Activated naive CD4-positive, alpha-beta T cell treated with anti-CD3 and anti-CD28 coated beads, Interleukin-2, amount 50 U/mL, for 16 hours (primary cell): ENCODE results near the gene OSBPL2.

Experiments
- DNase-seq: peaks from one replicate; pipeline ENCODE4 v3.0.0-alpha.2; 2020

Gene OSBPL2

DNA sequence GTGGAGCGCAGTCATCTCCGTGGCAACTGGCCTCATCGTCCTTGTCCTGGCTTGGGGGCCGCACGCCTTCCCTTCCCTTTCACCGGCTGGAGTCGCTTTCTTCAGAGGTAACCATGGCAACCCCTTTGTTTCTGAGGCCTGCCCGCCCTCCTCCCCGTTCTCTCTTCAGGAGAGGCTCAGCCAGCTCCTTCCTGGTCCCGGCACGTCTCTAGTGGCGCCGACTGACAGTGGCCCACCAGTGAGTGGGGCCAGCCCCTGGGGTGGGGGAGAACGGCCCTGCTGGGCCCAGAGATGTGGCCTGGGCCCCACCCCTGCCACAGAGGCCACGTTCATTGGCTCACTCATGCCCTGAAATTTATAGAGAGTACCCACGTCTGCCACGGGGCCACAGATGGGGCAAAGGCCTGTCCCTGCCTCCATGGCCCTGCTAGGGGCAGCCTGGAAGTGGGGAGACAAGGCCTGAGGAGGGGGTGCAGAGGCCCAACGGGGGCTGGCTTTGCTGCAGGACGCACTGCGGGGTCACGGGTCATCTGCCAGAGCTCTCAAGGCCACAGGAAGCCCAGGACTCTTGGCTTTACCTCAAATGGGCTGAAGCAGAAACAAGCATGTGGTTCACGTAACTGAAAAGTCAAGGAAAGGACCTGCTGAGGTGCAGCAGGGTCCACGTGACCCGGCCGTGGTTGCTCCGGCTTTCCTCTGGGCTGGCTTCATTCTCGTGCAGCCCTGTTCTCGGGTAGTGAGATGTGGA is 1.4 kb upstream of the OSBPL2 start:
- no peak for DNase-seq

DNA sequence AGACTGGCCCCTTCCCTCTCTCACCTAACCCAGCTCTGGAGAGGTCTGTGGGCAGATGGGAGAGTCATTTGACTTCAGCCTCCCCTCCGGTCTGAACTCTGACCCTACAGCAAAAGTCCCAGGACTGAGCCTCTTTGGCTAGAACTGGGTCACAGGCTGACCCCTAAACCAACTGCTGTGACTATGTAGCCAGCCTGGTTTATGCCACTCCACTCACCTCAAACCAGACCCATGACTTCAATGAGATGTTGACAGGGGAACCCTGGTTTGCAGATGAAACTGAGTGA is 864 bp upstream of the OSBPL2 start:
- DNase-seq, result no peak

DNA sequence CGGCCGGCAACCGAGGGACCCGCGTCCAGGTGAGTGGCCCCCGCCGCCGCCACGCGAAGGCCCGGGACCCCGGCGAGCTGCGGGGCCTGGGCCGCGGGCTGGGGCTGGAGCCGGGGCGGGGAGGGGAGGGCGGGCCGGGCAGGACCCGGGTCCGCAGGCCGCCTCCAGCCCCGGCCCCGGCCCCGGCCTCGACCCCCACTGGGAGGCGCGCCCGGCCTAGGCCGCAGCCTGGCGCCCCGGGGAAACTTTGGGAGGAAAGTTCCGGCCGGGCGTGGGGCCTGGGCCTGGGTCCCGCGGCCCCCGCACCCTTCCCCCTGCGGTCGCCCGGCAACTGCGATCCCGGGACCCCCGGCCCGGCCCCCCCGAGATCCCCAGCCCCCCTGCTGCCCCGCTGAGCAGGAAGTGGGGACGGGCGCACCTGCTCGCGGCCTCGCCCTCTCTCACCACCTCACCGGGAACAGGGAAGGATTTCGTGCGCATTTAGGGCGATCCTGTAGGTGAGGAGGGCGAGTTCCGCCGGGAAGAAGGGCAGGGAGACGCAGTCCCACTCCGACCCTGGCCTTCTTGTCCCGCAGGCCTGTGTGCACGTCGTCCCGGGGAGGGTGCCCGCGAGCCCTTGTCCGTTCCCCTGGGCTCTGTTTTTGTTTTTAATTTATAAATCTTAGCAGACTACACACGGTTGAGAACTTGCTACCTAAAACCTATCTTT is 402 bp downstream of the OSBPL2 start:
- DNase-seq, result no peak

DNA sequence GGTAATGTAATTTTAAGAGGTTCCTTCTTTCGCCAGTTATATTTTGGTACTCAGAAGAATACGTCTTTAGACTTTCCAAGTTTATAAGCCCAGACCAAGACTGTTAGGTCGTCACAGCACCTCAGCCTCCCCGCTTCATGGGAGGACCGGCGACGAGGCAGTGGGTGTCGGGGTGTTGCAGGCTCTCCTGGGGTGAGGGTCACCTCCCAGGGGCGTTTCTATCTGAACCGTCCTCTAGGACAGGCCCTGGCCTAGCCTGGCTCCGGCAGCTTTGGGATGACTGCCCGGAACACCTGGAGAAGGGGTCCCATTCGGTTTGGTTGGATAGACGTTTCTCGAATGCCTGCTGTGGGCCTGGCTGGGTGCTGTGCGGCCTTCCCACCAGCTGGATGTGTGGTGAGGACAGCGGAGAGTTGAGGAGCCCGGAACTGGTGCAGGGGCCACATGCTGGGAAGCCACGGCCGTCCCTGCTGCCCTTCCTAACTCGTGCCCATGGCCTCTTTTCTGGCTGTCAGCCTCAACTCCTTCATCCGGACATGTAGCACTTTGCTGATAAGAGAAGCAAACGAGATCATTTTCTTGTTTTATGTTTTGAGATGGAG is 1.1 kb downstream of the OSBPL2 start:
- DNase-seq, result no peak

DNA sequence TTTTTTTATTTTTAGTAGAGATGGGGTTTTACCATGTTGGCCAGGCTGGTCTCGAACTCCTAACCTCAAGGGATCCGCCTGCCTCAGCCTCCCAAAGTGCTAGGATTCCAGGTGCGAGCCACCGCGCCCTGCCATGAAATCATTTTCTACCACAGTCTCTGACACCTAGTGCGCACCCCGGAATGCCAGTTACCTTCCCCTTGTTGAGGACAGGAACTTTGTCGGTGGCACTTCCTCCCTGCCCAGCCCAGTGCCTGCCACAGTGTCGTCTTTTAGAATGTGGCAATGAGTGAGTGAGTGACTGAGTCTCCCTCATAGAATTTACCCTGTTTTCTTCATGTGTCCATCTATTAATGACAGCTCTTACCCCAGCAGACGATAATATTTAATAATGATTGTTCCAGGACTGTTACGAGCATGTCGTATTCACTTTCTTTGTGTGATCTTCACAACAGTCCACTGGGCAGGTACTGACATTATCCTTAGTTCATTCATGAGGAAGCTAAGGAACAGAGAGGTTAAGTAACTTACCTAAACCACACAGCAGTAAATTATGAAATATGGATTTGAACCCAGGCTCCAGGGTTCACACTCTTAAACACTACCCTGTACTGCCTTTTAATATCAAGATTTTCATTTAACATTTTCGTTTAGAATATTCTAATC is 1.8 kb downstream of the OSBPL2 start:
- DNase-seq, result no peak

DNA sequence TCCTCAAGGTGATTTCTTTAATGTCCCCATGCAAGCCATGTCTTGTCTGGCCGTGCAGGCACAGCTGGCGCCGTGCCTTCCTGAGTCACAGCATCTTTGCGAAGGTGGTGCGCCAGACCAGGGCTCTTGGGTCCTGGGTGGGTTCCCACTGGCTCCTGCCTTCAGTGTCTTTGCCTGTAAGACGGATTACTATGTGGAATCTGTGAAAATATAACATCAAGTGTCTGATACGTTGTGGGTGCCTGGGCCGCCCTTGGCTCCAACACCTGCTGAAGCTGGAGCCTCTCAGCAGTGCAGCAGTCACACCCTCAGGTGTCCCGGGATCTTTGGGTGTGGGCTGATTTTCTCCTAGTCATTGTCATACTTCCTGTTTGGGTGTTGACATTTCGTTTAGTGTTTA is 3.2 kb downstream of the OSBPL2 start:
- no peak for DNase-seq

DNA sequence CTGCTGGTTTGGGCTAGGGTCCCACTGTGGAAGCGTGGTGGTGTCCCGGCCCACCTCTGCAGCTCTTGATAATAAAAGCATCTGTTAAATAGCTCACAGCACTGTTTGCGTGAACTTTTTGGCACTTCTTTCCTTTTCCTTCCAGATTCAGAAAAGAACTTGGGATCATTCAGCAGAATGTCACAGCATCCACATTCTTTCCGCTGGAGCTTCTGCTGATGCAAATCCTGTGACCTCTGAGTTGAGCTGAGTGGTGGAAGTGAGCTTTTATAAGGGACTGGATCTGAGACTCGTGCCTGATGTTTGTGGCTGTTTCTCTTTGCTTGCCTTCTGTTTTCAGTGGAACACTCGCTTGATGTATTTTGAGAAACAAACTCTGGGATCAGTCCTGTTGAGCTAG is 3.9 kb downstream of the OSBPL2 start:
- DNase-seq, result no peak

DNA sequence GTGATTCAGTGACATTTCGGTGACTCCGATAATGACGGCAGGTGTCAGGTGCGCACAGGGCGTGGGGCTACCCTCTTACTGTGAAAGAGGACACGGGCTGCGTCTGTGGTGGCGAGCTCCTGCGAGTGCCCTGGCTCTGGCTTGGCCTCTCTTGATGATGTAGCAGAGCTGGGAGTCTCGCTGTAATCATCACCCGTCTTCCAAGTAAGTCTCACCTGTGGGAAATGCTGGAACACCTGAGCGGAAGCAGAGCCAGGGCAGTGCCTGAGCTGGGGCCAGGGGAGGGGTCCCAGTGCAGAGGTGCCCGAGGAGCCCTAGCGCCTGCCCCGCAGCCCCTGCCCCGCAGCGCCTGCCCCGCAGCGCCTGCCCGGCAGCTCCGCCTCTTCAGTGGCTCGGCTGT is 4.8 kb downstream of the OSBPL2 start:
- DNase-seq, result no peak

DNA sequence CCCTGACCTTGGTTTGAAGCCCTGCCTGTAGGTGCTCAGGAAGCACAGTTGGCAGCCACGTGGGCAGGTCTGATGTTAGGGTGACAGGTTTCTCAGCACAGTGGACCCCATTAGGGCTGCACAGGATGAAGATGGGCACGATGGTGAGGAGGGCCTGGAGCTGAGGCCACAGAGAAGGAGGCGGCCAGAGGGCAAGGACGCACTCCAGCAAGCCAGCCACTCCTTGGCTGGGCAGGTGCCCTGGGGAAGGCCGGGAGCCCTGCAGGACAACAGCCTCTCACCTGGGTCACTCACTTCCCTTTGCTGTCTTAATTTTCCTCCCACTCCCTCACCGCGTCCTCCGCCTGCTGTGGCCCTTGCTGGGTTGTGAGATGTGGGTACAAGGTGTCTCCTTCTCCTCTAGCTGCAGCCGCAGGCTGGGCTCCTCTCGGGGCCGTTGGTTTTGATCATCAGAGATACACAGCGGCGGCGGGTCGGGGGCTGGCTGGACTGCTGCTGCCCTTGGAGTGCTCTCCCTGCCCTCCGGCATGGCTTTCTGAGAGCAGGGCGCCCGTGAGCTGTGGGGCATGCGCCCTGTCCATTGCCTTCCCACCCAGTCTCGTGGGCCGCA is 5.7 kb downstream of the OSBPL2 start:
- no peak for DNase-seq

DNA sequence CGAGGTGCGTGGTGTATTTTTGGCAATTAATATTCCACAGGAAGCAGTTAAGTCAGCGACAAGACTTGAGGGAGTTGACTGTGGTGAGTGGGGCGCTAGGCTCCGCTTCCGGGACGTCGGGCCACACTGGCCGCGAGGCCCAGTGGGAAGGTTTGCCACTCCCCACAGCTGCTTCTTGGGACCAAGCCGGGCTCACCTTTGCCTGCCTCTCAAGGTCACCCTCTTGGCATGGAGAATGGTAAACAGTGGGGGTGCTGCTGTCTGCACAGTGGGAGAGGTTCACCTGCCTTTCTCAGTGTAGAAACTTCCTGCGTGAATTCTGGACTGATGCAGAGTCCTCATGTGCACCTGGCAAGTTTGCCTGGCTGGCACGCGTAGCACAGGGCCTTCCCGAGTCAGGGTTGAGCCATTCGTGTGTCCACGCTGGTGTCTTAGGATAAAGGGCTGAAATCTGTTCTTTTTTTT is 6.4 kb downstream of the OSBPL2 start:
- no peak for DNase-seq

DNA sequence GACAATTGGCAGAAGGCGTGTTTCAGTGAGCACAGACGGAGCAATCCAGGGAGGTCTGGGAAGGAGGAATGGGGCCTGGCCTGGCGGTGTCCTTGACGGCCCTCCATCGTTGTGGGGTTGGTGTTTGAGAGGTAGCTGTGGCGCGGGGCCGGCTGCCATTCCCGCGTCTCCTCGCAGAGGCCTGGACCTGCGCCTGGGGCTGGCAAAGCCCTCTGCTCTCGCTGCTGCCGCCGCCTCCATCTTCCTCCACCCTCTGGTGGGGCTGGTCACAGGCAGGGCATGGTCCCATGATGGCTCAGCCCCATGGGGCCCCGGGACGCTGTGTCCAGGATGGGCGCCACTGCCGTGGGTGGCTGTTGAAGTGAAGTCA is 7.6 kb downstream of the OSBPL2 start:
- DNase-seq, result no peak

DNA sequence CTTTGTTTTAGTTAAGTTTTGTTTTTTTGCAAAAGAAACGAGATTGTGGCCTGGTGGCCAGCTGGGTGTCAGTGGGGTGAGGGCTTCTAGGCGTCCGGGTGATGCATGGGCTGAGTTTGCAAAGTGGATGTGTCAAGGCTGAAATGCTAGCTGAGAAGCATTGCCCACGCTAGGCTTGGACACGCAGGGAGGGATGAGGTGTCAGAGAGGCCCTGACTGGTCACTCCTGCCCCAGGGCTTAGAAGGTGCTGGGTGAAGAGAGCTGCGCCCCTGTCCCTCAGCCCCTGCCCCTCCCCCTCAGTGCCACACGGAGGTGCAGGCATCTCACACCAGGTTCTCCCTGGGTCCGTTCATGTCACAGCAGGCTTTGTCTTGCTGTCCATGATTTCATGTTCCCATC is 8.1 kb downstream of the OSBPL2 start:
- DNase-seq, result no peak

DNA sequence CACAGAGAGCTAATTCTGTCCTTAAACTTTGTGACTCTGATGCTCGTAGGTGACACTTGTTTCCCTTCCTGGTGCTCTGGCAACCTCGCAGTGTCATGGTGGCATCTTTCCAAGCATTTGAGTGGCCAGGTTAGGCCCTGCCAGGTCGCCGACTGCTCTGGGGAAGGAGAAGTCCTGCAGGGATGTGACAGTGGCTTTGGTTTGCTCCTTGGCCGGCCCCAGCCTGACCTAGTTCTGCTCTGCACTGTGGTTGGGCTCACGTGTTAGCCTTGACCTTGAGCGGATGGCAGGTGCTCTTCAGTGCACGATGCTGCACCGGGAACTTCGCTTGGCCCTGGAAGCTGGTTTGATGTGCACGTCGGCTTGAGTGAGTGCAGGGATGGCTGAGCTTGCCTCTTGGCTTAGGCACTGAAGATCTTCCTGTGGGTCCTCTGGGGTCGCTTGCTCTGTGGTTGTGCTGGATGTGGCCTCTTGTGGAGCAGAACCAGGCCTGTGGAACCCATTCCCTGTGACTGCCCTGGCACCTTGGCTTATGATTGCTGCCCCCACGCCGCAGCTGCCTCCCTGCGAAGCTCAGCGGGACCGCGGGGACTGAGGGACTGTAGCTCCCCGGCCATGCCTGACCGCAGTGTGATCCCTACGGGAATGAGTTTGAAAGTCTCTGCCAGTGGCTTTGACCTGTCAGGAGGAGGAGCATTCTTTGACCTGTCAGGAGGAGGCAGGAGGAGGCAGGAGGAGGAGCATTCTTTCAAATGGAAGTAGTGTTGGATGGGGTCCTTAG is 8.7 kb downstream of the OSBPL2 start:
- no peak for DNase-seq

DNA sequence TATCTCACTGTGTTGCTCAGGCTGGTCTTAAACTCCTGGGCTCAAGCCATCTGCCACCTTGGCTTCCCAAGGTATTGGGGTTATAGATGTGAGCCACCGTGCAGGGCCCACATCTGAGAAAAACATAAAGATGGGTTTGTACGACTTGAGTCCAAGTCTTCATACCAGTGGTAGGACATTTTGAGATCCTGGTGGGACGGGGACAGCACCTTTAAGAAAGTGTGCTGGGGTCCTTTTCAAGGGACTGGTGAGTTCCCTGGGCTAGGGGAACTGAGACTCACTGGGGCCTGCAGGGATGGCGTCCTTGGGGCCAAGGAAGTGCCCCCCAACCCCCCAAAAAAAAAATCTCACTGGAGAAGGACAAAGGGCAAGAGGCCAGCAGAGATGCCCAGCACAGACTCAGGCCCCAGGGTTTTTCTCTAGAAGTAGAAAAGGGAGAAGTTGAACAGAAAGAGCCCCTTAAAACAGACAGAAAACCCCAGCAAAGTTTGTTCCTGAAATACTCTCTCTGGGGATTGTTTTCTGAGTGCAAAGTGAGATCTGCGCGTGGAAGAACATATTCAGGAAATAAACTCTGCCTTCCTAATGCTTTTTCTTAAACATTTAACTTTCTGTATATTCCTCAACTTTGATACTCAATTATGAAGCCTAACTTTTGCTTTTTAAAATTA is 10.7 kb downstream of the OSBPL2 start:
- no peak for DNase-seq

DNA sequence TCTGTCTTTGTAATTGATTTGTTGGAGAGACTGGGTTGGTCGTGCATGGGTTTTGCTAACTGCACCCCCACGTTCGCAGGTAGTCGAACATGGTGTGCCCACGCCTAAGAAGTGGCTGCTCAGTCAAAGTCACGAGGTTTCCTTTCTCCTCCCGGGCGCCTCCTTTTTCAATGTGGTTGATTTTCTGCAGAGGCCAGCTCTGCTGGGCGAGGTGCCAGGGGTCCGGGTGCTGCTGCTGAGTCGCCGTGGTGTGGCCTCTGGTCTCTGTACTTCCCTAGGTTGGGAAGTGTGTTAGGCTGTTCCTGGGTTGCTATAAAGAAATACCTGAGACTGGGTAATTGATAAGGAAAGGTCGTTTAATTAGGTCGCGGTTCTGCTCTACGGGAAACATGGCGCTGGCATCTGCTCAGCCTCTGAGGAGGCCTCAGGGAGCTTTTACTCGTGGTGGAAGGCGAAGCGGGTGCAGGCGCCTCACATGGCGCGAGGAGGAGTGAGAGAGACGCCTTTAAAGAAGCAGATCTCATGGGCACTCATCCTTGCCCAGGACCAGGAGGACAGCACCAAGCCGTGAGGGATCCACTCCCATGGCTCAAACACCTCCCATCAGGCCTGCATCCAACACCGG is 14.1 kb downstream of the OSBPL2 start:
- DNase-seq, result no peak

DNA sequence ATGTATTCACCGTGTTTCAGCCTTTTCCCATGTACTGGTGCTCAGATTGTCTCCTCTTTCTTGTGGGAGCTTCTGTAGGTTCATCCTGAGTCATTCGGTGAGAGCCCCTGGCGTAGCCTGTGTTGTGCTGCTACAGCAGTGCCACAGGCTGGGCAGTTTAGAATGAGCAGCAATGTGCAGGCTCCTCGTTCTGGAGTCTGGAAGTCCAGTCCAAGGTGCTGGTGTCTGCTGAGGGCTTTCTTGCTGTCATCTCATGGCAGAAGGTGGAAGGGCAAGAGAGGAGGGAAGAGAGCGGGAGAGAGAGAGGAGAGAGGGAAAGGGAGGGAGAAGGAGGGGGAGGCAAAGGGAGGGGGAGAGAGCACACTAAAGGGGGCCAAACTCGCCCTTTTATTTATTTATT is 15.1 kb downstream of the OSBPL2 start:
- no peak for DNase-seq

DNA sequence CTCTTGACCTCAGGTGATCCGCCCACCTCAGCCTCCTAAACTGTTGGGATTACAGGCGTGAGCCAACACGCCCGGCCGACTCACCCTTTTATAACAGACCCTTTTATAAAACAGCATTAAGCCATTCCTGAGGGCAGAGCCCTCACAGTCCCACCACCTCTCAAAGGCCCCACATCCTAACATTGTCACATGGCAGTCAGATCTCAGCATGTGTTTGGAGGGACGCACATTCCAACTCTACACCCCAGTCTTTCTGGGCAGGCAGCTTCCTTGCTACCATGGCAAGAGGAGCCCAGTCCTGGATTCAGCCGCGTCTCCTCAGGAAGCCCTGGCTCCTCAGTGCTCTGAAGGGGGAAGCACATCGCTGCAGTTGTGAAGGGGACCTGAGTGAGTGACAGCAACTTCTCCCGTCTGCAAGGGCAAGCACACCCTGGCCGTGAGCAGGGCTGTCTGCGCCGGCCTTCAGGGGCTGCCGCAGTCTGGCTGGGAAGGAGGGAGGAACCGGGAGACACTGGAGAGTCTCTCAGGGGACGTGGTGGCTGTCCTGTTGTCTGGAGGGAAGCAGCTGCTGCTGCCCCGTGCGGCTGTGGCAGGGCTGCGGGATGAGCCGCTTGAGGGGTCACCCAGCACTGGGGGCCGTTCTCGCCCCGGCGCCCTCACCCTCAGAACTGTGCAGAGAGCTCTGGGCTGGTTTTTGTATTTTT is 15.9 kb downstream of the OSBPL2 start:
- DNase-seq, result no peak

DNA sequence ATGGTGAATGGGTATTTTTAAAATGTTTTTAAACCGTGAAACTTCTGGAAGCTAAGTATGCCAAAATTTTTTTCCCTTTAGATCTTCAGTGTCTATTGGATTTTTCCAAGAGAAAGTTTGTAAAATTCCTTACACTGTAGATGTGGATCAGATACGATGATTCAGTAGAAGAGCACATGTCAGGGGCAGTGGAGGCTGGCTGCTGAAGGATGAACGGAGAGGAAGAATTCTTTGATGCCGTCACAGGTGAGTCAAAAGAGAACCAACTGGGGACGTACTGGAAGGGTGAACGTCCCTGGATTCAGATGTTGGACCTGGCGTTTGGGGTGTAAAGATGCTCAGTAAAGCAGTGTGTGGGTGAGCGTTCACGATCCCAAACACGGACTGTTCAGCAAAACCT is 17.7 kb downstream of the OSBPL2 start:
- no peak for DNase-seq

DNA sequence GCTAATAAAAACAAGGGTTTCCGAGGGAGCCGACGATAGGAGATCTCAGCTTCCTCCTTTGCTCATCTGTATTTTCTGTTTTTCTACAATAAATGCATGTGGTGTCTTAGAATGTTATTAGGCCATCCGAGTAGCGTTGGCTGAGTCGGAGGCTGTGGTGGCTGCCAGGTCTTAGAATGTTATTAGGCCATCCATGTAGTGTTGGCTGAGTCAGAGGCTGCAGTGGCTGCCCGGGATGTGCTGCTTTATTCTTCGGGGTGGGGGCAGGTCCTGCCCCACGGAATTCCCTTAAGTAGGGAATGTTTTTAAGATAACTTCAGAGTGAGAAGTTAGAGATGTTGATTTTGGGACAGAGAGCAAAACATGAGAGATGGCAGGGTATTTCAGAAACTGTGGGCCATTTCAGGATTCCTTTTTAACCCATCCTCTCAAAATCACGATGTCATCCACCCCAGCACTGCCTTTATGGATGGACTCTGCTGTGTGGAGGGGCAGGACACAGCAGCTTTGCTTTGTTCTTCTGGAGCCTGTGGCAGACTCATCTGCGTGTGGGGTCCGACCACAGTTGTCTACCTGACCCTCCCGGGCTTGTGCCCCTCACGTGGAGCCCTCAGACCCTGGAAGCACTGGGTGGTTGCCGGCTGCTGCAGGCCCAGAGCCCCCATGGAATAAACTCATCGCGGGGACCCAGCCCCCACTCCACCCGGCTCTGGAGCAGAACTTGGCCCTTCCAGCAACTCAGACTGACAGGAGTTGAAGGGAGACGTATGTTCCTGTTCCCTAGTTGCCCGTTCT is 20.4 kb downstream of the OSBPL2 start:
- DNase-seq, result no peak

DNA sequence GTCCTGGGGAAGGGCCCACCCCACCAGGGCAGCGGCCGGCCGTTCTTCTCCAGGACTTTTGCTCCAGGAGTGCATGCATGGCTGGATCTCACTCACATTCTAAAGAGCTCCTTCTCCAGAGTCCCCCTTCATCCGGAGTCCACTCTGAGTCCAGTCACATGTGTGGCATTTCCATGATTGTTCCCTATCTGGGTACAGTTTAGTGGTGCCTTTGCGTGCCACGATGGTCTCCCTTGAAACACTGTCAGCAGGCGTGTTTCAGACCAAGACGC is 20.9 kb downstream of the OSBPL2 start:
- DNase-seq, result no peak
